OCI-LY7 (cell line): ENCODE data around the gene TRIM14. TPM values are rescaled to one million over a fixed set of nuclear protein-coding genes. Genes with fewer than 3 reads are reported as not detected.

Experiments
- BruUV-seq: library from RNA; stranded (reverse); fragments of 400-500 nt; replicated peaks from 2 replicates; lab custom pipeline; 2021; lab: Mats Ljungman, UMichigan
- CTCF ChIA-PET: fragments of 300-600 bp; sonication (Branson Sonifier 250); formaldehyde crosslinking; loops from one replicate; lab custom pipeline; 2022; ENCODE audit warnings: antibody characterized with exemption; ENCODE audit not compliant: unreplicated experiment; lab: Charles Lee
- POLR2A ChIA-PET: fragments of 300-600 bp; sonication (Branson Sonifier 250); formaldehyde crosslinking; loops from one replicate; lab custom pipeline; 2022; ENCODE audit warnings: antibody characterized with exemption; lab: Charles Lee
- DNase-seq: peaks from one replicate; pipeline ENCODE4 v3.0.0-alpha.2; 2015; ENCODE audit warnings: low spot score
- H2AFZ ChIP-seq: fragments of 200-600 bp; sonication (generic), shearing (Covaris generic); 2 replicates; pipeline ENCODE4 v1.6.1; 2014; ENCODE audit warnings: mild to moderate bottlenecking, antibody characterized with exemption, low read length, moderate library complexity
- H3K27ac ChIP-seq: fragments of 200-600 bp; sonication (generic); 2 replicates; pipeline ENCODE4 v1.5.1; 2014; ENCODE audit warnings: mixed run types, low read depth, mild to moderate bottlenecking, moderate library complexity, low read length, inconsistent platforms; ENCODE audit not compliant: poor library complexity, severe bottlenecking
- H3K36me3 ChIP-seq: fragments of 200-600 bp; sonication (generic); 2 replicates; pipeline ENCODE4 v1.6.1; 2014; ENCODE audit warnings: mild to moderate bottlenecking, antibody characterized with exemption, low read length, moderate library complexity, mixed read lengths; ENCODE audit not compliant: insufficient read depth
- H3K4me1 ChIP-seq: fragments of 200-600 bp; sonication (generic); 2 replicates; pipeline ENCODE4 v1.5.1; 2014; ENCODE audit warnings: mild to moderate bottlenecking, low read length; ENCODE audit not compliant: insufficient read depth, poor library complexity, severe bottlenecking
- H3K4me2 ChIP-seq: fragments of 200-600 bp; sonication (generic); 2 replicates; pipeline ENCODE4 v1.6.1; 2014; ENCODE audit warnings: mild to moderate bottlenecking, low read length
- H3K4me3 ChIP-seq: fragments of 200-600 bp; sonication (generic); 2 replicates; pipeline ENCODE4 v1.5.1; 2014; ENCODE audit warnings: mild to moderate bottlenecking, low read depth, low read length; ENCODE audit not compliant: poor library complexity, severe bottlenecking
- H3K79me2 ChIP-seq: fragments of 200-600 bp; sonication (generic); 2 replicates; pipeline ENCODE4 v1.6.1; 2016; ENCODE audit warnings: low read depth, mild to moderate bottlenecking, low read length, moderate library complexity, mixed read lengths; ENCODE audit not compliant: insufficient read depth
- H3K9me2 ChIP-seq: fragments of 200-600 bp; sonication (generic); 2 replicates; pipeline ENCODE4 v1.6.1; 2016; ENCODE audit warnings: mild to moderate bottlenecking, low read length, mixed read lengths; ENCODE audit not compliant: insufficient read depth
- H3K9me3 ChIP-seq: fragments of 200-600 bp; sonication (generic); 2 replicates; pipeline ENCODE4 v1.6.1; 2014; ENCODE audit warnings: mild to moderate bottlenecking, mixed run types, low read length, mixed read lengths
- H4K20me1 ChIP-seq: fragments of 200-600 bp; sonication (generic); 2 replicates; pipeline ENCODE4 v1.6.1; 2014; ENCODE audit warnings: mild to moderate bottlenecking, antibody characterized with exemption, low read length, moderate library complexity, mixed read lengths; ENCODE audit not compliant: insufficient read depth
- EZH2phosphoT487 ChIP-seq: fragments of 200-600 bp; sonication (generic); IDR thresholded peaks from 2 replicates; pipeline ENCODE4 v1.6.1; 2018; ENCODE audit warnings: low read depth, borderline replicate concordance, mild to moderate bottlenecking, mixed run types, antibody characterized with exemption, low read length, moderate library complexity, mixed read lengths
- intact Hi-C: fragments of 100-400 bp; cut with micrococcal nuclease; formaldehyde crosslinking; loops from one replicate; pipeline ENCODE4 v1.10.0; 2022; ENCODE audit not compliant: unreplicated experiment
- total RNA-seq, 2 experiments: library from RNA; depleted of rRNA in 1 of 2; stranded (reverse); fragments of >200 nt in 1 of 2; shearing (Covaris generic) in 1 of 2; gene quantifications; 2 replicates each; pipeline ENCODE4 v1.2.3, GENCODE V29; 2014 to 2022
- TF ChIP-seq, protein P1 (sequence below): fragments of 200-600 bp; sonication (generic); conservative IDR thresholded peaks from 2 replicates; pipeline ENCODE4 v1.5.1; 2014; ENCODE audit warnings: mild to moderate bottlenecking, antibody characterized with exemption, low read length, moderate library complexity, mixed read lengths

TRIM14 gene
- total RNA-seq, 2 experiments from 2014 or later, result 21.4 to 26.0 TPM

DNA sequence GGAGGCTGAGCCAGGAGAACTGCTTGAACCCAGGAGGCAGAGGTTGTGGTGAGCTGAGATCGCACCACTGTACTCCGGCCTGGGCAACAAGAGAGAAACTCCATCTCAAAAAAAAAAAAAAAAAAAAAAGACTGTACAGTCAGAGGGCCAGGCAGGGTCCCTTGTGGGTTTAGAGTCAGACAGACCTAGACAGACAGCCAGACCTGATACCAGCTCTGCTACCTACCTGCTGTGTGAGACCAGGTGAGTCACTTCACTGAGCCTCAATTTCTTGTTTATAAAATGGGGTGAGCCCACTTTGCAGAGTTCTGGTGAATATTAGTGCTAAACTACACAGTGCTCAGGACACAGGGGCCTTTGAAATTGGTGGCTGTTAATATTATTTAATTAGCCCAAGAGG lies 19.7 kb downstream of the TRIM14 start:
- Histone ChIP-seq H4K20me1 (no peaks in the 10 kb centered on the region), H3K4me3 (peak overlapping the region; percentile 46), H2AFZ (peak overlapping the region; percentile 85; the same call in 1 of the 2 replicates), H3K79me2 (peaks cover 21% of the 10 kb centered on the region; the same call in 1 of the 2 replicates), H3K9me2 (no peaks in the 10 kb centered on the region), H3K27ac (peak overlapping the region; percentile 95), H3K4me2 (peak overlapping the region; percentile 97), H3K4me1 (peaks cover 72% of the 10 kb centered on the region), H3K9me3 (no peaks in the 10 kb centered on the region), H3K36me3 (peaks cover 28% of the 10 kb centered on the region; the same call in 1 of the 2 replicates)
- intact Hi-C loops, result loop anchor here (2.0 kb wide), 1 partner anchor 25 kb away; no protein-coding TSS in a partner anchor
- DNase-seq, result no peak
- no peak for TF ChIP-seq EZH2phosphoT487
- TF ChIP-seq, protein P1, sequence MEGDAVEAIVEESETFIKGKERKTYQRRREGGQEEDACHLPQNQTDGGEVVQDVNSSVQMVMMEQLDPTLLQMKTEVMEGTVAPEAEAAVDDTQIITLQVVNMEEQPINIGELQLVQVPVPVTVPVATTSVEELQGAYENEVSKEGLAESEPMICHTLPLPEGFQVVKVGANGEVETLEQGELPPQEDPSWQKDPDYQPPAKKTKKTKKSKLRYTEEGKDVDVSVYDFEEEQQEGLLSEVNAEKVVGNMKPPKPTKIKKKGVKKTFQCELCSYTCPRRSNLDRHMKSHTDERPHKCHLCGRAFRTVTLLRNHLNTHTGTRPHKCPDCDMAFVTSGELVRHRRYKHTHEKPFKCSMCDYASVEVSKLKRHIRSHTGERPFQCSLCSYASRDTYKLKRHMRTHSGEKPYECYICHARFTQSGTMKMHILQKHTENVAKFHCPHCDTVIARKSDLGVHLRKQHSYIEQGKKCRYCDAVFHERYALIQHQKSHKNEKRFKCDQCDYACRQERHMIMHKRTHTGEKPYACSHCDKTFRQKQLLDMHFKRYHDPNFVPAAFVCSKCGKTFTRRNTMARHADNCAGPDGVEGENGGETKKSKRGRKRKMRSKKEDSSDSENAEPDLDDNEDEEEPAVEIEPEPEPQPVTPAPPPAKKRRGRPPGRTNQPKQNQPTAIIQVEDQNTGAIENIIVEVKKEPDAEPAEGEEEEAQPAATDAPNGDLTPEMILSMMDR, result no peak
- ChIA-PET CTCF (no interaction called here), POLR2A (interaction anchor here (1.0 to 1.9 kb wide), 4 partner anchors 9 to 94 kb away, joined by 3 to 5 read pairs (median 4); no protein-coding TSS in a partner anchor)
- BruUV-seq, result no TSS peak

DNA sequence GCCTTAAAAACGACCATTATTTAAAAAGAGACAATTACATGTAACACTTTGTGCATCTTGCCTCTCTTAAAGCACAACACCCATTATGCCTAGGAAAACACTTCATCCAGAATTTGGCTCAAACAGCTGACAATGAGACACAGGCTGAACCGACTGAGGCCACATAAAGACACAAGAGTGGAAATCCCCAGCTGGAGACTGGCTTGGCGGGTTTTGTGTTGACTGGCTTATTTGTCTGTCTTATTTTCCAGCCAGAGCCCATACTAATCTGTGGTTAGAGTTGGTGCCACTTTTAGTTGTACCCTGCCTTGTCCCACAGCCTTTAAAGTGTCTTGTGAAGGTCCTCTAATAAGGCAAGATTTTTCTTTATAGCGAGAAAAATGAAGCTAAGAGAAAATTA lies 21.2 kb downstream of the TRIM14 start:
- peaks cover 29% of the 10 kb centered on the region; the same call in 1 of the 2 replicates for H3K36me3 ChIP-seq
- H4K20me1 ChIP-seq, result no peaks in the 10 kb centered on the region
- ChIA-PET CTCF (interaction anchor here (1.7 kb wide), 1 partner anchor 12 kb away, joined by 4 read pairs; no protein-coding TSS in a partner anchor), POLR2A (interaction anchor here (0.6 to 1.9 kb wide), 10 partner anchors 8 to 159 kb away, joined by 3 to 14 read pairs (median 4); partner anchors contain the start of genes NANS and TRIM14)
- peaks cover 10% of the 10 kb centered on the region; the same call in 1 of the 2 replicates for H3K79me2 ChIP-seq
- no peak overlapping the region for H2AFZ ChIP-seq
- peak overlapping the region; percentile 95 for H3K27ac ChIP-seq
- DNase-seq, result peak; percentile 45
- H3K4me3 ChIP-seq, result no peak overlapping the region
- intact Hi-C loops, result loop anchor here (2.0 kb wide), 1 partner anchor 23 kb away; no protein-coding TSS in a partner anchor
- TF ChIP-seq EZH2phosphoT487, result no peak
- TF ChIP-seq, protein P1, result no peak
- H3K9me3 ChIP-seq, result no peaks in the 10 kb centered on the region
- peak overlapping the region; percentile 97 for H3K4me2 ChIP-seq
- no peaks in the 10 kb centered on the region for H3K9me2 ChIP-seq
- BruUV-seq, result no TSS peak
- H3K4me1 ChIP-seq, result peaks cover 57% of the 10 kb centered on the region

DNA sequence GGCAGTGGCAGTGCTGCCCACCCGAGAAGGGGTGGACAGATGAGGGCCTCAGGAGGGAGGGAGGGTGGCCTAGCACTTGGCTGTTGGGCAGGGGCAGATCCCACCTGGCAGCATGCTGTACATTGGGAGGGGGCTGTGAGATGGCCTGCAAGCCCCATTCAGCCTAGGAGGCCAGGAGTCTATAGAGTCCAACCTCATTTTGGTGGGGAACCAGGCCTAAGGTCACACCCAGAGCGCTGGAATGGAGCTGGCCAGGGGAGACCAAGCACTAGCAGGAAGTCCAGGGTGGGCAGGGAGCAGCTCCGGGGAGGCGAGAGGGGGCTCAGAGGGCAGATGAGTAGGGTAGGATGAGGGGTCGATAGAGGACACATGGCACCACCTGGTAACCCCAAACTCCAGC lies 22.9 kb downstream of the TRIM14 start:
- ChIA-PET CTCF (no interaction called here), POLR2A (no interaction called here)
- Histone ChIP-seq H4K20me1 (no peaks in the 10 kb centered on the region), H3K9me3 (no peaks in the 10 kb centered on the region), H3K4me1 (peaks cover 41% of the 10 kb centered on the region), H3K4me2 (no peak overlapping the region), H3K27ac (no peak overlapping the region), H2AFZ (no peak overlapping the region), H3K4me3 (no peak overlapping the region), H3K9me2 (no peaks in the 10 kb centered on the region), H3K79me2 (peaks cover 10% of the 10 kb centered on the region; the same call in 1 of the 2 replicates), H3K36me3 (peaks cover 29% of the 10 kb centered on the region; the same call in 1 of the 2 replicates)
- no peak for TF ChIP-seq EZH2phosphoT487
- TF ChIP-seq, protein P1, result no peak
- BruUV-seq, result no TSS peak
- intact Hi-C loops, result no loop called here
- DNase-seq, result no peak
